ENCODE results near the gene NOSTRIN. TPM values are rescaled to one million over a fixed set of nuclear protein-coding genes. Genes with fewer than 3 reads are reported as not detected.

NOSTRIN gene
- total and polyA plus RNA-seq, 2 donors (not counting 3 experiments of a cell fraction or from before 2014, with no cell fraction given) = 0.03 to 0.75 TPM

GRCh38 chr2:168797286-168797655 lies 5.2 kb upstream of the NOSTRIN start:
- POLR2A ChIA-PET = no interaction called here
- intact Hi-C loops (cut with micrococcal nuclease) (no loop called here), dilution Hi-C loops (cut with MboI; ENCODE audit: extremely low pct_ligation_motif_present, low sequenced_read_pairs) (no loop called here)
- no peak overlapping the region for H3K27ac ChIP-seq (ENCODE audit: insufficient read depth, low read depth, low read length)
- H4K20me1 ChIP-seq (replicated peaks; ENCODE audit: control insufficient read depth, extremely low read depth, insufficient read depth, low read length) = no peaks in the 10 kb centered on the region
- BruUV-seq (replicated peaks) = no TSS peak
- no peaks in the 10 kb centered on the region for H3K27me3 ChIP-seq (ENCODE audit: control insufficient read depth in 2 of 2, insufficient read depth in 2 of 2, low read length in 2 of 2)
- CTCF ChIA-PET = interaction anchor here (1.7 kb wide), 1 partner anchor 24 kb away, joined by 4 read pairs; no protein-coding TSS in a partner anchor
- no peak overlapping the region for H2AFZ ChIP-seq (ENCODE audit: low read depth, low read length)
- H3K4me3 ChIP-seq (replicated peaks in 1 of 3; ENCODE audit: insufficient read depth in 1 of 3, low read depth in 1 of 3, low read length in 3 of 3) = no peak overlapping the region
- H3K4me1 ChIP-seq (ENCODE audit: control insufficient read depth, extremely low read depth, insufficient read depth, low read length) = peaks cover 13% of the 10 kb centered on the region
- FAIRE-seq (no peak), DNase-seq (ENCODE audit: low read depth, low spot score) (no peak)
- H3K79me2 ChIP-seq (ENCODE audit: control insufficient read depth, insufficient read depth, low read length) = no peaks in the 10 kb centered on the region
- no peaks in the 10 kb centered on the region for H3K9me1 ChIP-seq (replicated peaks; ENCODE audit: control insufficient read depth, extremely low read depth, insufficient read depth, low read length)
- H3K36me3 ChIP-seq (ENCODE audit: control insufficient read depth in 2 of 2, extremely low read depth in 1 of 2, insufficient read depth in 2 of 2, low read length in 2 of 2) = no peaks in the 10 kb centered on the region
- no peaks in the 10 kb centered on the region for H3K9me3 ChIP-seq (replicated peaks; ENCODE audit: control insufficient read depth, insufficient read depth, low read length)
- H3K4me2 ChIP-seq (ENCODE audit: insufficient read depth, low read length) = no peak overlapping the region
- no peak for TF ChIP-seq GATA2 (IDR thresholded peaks at IDR 0.05; ENCODE audit: insufficient read depth, insufficient read length, low read depth, low read length)
- no peak for TF ChIP-seq POLR2AphosphoS5 (IDR thresholded peaks at IDR 0.05; ENCODE audit: insufficient read depth, low read depth, low read length)
- no peak for TF ChIP-seq FOS (IDR thresholded peaks at IDR 0.05; ENCODE audit: borderline replicate concordance, insufficient read depth, low read length)
- TF ChIP-seq EZH2 (IDR thresholded peaks at IDR 0.05; ENCODE audit: borderline replicate concordance, low read depth, low read length, severe bottlenecking) = no peak
- no peak for TF ChIP-seq POLR2A (IDR thresholded peaks at IDR 0.05; ENCODE audit: low read depth, low read length)
- TF ChIP-seq, protein P1, sequence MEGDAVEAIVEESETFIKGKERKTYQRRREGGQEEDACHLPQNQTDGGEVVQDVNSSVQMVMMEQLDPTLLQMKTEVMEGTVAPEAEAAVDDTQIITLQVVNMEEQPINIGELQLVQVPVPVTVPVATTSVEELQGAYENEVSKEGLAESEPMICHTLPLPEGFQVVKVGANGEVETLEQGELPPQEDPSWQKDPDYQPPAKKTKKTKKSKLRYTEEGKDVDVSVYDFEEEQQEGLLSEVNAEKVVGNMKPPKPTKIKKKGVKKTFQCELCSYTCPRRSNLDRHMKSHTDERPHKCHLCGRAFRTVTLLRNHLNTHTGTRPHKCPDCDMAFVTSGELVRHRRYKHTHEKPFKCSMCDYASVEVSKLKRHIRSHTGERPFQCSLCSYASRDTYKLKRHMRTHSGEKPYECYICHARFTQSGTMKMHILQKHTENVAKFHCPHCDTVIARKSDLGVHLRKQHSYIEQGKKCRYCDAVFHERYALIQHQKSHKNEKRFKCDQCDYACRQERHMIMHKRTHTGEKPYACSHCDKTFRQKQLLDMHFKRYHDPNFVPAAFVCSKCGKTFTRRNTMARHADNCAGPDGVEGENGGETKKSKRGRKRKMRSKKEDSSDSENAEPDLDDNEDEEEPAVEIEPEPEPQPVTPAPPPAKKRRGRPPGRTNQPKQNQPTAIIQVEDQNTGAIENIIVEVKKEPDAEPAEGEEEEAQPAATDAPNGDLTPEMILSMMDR (IDR thresholded peaks at IDR 0.05; ENCODE audit: extremely low read depth in 1 of 2, insufficient read depth in 1 of 2, low read depth in 1 of 2, low read length in 2 of 2) = no peak
- TF ChIP-seq JUN (IDR thresholded peaks at IDR 0.05; ENCODE audit: borderline replicate concordance, insufficient read depth, insufficient read length, low read depth) = no peak
- no peak for TF ChIP-seq MAX (IDR thresholded peaks at IDR 0.05; ENCODE audit: insufficient read depth, insufficient read length)
- TF ChIP-seq MYC (IDR thresholded peaks at IDR 0.05; ENCODE audit: low read depth, low read length) = no peak
- H3K9ac ChIP-seq (replicated peaks; ENCODE audit: extremely low read depth, insufficient read depth, low read length) = no peak overlapping the region
